Lower leg skin (tissue), 3 donors: Measurements from ENCODE around the gene PTPRU.

ENCODE experiments used
- POLR2A ChIP-seq, 2 donors: fragments of 450-650 bp; IDR thresholded peaks; one replicate each; pipeline ENCODE4 v1.6.1; 2016 to 2017; ENCODE audit warnings: antibody characterized with exemption in 2 of 2, mild to moderate bottlenecking in 1 of 2, moderate library complexity in 1 of 2
- TF ChIP-seq, protein P1 (sequence below), 3 donors: fragments of 450-650 bp; IDR thresholded peaks; one replicate each; pipeline ENCODE4 v1.5.1; 2016; ENCODE audit warnings: antibody characterized with exemption in 3 of 3, mild to moderate bottlenecking in 3 of 3, moderate library complexity in 2 of 3

DNA sequence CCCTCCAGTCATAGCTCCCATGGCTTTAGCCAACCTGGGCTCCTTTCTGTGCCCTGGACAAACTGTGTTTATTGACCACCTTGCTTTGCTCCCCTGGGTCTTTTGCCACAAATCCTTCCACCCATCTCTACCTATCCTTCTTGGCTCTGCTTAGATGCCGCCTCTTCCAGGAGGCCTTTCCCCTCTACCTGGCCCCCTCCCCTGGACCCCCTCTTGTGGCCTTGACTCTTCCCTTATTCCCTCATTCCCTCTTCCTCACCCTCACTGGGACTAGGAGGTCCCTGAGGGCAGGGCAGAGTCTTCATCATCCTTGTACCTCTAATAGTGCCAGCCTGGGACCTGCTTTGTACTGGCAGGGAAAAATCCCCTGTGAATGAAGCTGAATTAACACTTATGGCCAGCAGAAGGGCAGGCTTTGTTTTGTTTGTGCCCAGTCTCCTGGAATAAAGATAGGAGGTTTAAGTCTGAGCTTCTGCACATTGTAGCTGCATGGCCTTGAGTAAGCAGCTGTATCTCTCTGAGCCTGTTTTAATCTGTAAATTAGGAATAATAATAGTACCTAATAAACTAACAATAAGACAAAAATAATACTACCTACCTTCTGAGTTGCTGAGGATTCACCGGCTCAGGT lies 13.7 kb downstream of the PTPRU start:
- TF ChIP-seq, protein P1, sequence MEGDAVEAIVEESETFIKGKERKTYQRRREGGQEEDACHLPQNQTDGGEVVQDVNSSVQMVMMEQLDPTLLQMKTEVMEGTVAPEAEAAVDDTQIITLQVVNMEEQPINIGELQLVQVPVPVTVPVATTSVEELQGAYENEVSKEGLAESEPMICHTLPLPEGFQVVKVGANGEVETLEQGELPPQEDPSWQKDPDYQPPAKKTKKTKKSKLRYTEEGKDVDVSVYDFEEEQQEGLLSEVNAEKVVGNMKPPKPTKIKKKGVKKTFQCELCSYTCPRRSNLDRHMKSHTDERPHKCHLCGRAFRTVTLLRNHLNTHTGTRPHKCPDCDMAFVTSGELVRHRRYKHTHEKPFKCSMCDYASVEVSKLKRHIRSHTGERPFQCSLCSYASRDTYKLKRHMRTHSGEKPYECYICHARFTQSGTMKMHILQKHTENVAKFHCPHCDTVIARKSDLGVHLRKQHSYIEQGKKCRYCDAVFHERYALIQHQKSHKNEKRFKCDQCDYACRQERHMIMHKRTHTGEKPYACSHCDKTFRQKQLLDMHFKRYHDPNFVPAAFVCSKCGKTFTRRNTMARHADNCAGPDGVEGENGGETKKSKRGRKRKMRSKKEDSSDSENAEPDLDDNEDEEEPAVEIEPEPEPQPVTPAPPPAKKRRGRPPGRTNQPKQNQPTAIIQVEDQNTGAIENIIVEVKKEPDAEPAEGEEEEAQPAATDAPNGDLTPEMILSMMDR (IDR thresholded peaks at IDR 0.05) = no peak
- no peak for TF ChIP-seq POLR2A (IDR thresholded peaks at IDR 0.05)
